HL-60/S4 (cell line): ENCODE data around the gene HTR2B.
"Not testable (repeated sequence)": the region's sequence is repeated elsewhere in the genome, so short reads cannot be mapped to it uniquely, and the experiment has no call there.

ENCODE experiments used
- in situ Hi-C: fragments of 300-500 bp; cut with MboI; formaldehyde crosslinking; loops from 2 replicates; pipeline ENCODE4 v1.14.3; 2022; ENCODE audit warnings: low sequenced_read_pairs

HTR2B gene

DNA sequence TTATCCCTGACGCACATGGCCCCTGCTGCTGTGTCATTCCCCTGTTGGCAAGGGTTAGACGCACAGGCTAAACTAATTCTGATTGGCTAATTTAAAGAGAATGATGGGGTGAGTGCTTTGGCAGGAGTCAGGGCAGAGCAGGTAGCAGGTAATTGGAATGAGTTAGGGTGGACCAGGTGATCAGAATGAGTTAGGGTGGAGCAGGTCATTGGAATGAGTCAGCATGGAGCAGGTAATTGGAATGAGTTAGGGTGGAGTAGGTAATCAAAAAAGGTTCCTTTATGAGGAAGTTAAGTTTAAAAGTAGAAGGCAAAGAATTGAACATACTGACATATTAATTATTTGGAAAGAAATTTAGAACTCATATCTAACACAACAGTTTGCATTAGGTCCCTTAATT lies 24.5 kb downstream of the HTR2B start:
- in situ Hi-C loops: loop anchor here (10.0 kb wide), 1 partner anchor 344 kb away; no protein-coding TSS in a partner anchor

DNA sequence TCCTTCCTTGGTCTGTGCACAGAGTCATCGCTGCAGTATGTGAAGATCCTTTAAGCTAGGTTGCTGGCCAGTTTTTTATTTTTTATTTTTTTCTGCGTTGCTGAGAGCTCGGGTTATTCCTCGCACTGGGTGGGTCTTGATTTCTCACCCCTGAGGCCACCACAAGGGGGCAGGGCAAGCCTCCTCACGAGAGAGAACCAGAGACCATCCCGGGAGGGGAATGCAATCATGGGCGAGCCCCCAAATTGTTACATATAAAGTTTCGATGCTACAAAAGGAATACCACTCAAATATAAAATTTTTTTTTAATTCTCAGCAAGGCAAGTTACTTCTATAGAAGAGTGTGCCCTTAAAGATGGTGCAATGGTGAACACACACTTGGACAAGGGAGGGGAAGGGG lies 24.9 kb downstream of the HTR2B start:
- in situ Hi-C loops: loop anchor here (10.0 kb wide), 1 partner anchor 345 kb away; no protein-coding TSS in a partner anchor

DNA sequence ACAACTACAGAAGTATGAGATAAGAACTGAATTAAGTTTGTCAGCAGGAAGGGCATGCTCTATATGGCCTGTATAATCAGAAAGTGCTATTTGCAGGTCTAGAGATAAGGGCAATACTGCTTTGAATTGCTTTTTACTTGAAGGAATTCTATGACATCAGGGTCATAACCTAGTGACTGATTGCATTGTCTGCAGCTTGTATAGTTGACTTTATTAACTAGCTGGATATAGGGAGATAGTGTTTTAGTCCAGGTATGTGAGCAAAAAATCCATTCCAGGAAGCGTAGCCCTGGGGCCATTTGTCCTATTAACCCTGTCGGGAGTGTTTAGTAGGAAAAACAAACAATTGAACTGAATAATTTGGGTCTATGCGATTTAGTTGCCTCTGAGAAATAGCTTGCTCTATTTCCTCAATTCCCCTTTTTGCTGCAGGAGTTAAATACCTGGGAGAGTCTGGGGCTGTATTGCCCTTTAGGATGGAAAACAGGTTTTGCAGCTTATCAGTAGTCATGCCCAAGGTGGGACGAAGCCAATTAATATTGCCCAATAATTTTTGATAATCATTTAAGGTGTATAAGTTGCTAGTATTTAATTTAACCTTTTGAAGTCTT lies 30.0 kb downstream of the HTR2B start:
- in situ Hi-C loops: no loop called here

DNA sequence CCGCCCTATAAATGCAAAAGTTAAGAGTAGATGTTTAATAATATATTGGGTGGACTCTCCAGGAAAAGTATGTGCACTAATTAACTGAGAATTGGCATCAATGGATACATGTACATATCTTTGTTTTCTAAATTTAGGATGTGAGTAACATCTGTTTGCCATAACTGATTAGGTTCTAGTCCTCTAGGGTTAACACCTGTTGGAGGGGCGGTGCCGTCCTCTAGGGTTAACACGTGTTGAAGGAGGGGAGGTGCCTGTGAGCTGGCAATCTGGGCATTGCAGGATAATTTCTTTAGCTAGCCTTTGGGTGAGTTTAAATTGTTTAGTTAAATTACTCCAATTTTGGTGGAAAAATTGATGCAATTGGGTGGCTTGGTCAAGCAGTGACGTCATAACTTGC lies 30.9 kb downstream of the HTR2B start:
- in situ Hi-C loops: no loop called here

DNA sequence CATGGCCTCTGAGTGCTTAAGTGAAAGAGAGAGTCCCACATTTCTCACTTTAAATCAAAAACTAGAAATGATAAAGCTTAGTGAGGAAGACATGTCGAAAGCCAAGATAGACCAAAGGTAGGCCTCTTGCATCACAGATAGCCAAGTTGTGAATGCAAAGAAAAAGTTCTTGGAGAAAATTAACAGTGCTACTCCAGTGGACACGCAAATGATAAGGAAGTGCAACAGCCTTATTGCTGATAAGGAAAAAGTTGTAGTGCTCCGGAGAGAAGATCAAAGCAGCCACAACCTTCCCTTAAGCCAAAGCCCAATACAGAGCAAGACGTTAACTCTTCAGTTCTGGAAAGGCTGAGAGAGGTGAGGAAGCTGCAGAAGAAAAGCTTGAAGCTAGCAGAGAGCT lies 36.1 kb downstream of the HTR2B start:
- in situ Hi-C loops: no loop called here

DNA sequence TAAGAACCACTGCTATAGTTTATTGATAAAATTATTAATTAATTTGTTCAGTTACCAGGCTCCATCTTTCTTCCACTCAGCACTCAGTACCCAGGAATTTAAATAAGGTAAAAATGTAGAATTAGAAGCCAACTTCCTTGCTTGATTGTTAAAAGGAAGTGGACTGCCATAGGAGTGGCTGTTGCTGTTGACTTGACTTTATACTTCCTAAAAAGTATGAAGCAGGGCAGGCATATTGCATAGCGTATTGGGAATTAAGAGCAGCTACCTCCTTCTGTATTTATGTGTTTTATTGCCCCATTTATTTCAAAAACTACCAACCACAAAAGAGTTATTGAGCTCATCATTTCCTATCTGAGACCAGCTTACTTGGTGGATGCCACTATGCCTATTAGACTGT lies 40.3 kb downstream of the HTR2B start:
- in situ Hi-C loops: no loop called here

DNA sequence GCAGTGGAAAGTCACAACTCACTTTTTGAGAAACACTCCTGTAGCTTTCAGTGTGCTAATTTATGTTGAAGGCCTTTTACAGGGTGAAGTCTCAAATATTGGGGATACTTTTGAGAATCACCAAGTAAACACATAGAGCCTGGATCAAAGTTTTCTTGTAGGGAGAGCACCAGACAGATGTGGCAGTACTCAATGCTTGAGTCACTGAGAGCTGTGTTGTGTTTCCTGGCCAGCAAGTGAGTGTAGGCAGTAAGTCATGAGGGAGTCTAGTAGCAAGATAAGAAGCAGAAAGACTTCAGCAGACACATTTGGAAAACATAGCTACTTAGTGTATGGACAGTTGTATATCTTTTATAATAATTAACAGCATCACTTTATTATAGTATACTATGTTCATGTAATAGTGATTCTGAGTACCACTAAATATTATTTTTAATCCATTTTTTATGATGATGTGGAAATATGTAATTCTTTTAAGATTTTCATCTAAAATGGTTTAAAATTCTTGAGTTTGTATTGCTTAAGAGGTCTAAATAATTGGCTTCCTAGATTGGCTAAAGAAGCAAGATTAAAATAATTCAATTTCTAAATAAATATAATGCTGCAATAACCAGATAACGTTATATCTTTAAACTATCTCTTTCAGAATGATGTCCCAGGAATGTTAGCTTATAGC lies 55.3 kb downstream of the HTR2B start:
- in situ Hi-C loops: no loop called here

DNA sequence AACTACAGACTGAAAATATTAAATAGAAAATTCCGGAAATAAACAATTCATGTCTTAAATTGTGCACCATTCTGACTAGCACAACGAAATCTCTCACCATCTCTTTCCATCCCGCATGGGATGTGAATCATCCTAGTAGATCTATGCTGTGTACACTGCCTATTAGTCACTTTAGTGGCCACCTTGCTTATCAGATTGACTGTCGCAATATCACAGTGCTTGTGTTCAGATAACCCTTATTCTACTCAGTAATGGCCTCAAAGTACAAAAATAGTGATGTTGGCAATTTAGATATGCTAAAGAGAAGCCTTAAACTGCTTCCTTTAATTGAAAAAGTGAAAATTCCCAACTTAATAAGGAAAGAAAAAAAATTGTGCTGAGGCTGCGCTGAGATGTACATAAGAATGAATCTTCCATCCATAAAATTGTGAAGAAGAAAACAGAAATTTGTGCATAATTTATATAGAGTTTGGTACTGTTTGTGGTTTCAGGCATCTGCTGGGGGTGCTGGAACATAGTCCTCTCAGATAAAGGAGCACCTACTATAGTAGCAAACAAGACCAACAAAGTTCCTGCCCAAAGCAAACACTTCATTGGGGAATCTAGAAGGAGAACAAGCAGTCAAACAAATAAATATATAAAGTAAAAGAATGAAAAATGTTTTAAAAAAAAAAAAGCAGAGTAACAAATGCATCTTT lies 56.2 kb downstream of the HTR2B start:
- in situ Hi-C loops: no loop called here

DNA sequence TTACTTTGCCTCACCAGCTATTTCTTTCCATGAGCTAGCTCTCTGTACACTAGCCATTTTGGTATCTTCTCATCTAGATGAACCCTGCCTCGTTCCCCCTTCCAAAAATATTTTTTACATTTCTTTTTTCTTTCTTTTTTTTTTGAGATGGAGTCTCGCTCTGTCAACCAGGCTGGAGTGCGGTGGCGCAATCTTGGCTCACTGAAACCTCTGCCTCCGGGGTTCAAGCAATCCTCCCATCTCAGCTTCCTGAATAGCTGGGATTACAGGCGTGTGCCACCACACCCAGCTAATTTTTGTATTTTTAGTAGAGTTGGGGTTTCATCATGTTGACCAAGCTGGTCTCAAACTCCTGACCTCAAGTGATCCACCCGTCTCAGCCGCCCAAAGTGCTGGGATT lies 57.3 kb downstream of the HTR2B start:
- in situ Hi-C loops: not testable (repeated sequence)

DNA sequence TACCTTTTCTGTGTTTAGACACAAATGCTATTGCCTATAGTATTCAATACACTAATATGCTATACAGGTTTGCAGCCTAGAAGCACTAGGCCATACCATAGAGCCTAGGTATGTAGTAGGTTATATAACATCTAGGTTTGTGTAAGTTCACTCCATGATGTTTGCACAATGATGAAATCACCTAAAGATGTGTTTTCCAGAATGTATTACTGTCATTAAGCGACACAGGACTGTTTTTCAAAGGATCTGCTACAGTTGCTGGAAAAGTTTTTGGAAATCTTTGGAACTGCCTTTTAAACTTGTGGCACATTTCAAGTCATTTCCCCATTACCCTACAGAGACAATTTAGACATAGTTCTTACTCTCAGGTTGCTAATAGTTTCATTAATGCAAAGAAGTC lies 58.9 kb downstream of the HTR2B start:
- in situ Hi-C loops: no loop called here

DNA sequence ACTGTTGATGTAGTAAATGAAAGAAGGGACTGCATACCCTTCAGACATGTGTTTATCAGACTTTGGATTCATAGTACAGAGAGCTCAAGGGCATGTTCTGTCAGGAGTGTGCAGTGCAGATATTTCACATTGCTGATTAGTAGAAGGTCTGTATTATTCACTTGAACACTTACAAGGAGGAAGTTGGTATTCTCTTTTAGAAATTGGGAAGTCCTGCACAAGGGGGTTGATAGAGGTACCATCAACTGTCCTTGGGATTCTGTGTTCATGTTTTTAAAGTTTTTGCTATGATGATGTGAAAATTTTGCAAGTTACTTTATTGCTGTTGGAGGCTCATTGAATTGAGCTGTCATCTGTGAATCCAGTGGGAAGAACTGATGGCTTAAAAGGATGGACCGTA lies 61.5 kb downstream of the HTR2B start:
- in situ Hi-C loops: no loop called here

DNA sequence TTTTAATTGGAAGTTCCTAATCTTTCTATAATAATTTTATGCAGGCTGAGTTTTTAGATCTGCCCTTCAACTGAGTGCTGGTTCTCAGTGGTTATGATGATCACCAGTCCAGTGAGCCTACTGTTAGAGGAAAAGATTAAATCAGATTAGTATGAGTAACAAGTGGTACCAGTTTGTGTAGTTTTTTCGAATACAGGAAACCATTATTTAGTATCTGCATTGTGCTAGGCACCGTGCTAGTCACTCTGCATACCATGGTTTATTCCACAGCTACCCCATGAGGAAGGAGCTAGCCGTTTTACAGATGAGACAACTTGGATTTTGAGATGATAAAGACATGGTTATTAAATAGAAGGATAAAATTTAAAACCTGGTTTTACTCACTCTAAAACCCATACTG lies 62.1 kb downstream of the HTR2B start:
- in situ Hi-C loops: no loop called here

DNA sequence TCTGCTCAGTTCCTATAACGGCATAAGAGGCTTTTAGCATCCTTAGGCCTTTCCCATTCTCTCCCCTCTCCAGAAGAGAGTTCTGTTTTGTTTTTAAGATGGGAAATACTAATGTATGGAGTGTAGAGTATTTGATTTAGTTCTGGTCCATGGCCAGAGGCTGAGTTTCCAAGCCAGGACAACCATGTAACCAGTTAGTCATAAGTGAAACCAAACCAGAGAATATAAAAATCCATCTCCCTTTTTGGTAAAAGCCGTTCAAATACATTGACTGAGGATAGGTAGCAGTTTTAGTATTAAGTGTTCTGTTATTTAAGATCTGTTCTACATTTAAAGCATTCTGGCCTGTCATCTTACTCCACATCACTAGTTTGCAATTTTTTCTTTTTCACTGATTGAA lies 65.1 kb downstream of the HTR2B start:
- in situ Hi-C loops: no loop called here

DNA sequence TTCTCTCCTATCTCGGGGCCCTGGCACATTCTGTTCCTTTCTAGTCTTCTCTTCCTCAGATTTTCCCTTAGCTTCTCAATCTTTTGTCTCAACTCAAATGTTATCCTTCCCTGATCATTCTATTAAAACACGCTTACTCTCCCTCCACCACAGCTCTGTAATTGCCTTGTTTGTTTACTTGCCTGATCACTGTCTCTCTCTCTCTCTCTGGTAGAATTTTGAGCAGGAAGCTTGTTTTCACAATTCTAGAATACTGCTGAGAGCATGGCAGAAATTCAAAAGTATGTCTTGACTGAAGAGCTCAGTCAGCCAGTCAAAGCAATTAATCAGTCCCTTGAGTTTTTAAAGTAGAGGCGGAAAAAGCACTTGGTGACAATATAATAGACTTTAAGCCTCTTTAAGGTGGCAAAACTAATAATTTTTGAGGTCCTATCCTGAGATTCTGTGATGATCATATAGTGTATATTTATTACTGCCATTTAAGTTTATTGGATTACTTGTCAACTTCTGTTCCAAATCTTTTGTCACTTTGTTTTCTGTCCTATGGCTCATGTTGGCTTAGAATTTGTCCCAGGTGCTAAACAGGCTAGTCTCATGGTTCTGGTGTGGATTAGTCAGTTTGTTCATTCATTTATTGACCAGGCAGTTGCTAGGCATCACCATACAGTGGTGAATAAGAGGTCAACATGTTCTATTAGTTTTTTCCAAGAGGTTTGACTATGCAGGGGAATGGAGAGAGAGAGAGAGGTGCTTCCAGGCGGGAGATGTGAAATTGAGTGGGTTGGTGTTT lies 65.9 kb downstream of the HTR2B start:
- in situ Hi-C loops: no loop called here
